NCI-H2196 (cell line): ENCODE results near the gene ENTPD1.
"Not testable (repeated sequence)": the region's sequence is repeated elsewhere in the genome, so short reads cannot be mapped to it uniquely, and the experiment has no call there.

Experiments
- DNase-seq: peaks from one replicate; lab custom pipeline; 2025; ENCODE audit not compliant: unreplicated experiment; lab: John Stamatoyannopoulos, UW

ENTPD1 gene

GRCh38 chr10:95793401-95794045 is 37.6 kb downstream of the ENTPD1 start:
- no peak for DNase-seq

DNA sequence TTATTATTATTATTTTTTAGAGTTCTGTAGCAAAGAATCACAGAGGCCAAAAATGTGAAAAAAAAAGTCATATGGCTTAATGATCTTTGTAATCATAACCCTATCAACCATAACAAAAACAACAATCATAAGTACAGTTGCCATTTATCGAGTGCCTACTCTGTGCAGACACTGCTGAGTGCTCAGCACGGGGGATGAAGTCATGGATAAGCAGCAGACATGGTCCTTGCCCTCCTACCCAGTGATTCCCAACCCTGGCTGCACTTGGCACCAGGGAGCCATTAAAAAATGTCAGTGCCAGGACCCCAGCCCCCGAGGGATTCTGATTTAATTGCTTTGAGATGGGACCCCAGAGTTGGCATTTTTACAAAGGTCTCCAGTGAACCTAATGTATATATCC is 38.2 kb downstream of the ENTPD1 start:
- no peak for DNase-seq

DNA sequence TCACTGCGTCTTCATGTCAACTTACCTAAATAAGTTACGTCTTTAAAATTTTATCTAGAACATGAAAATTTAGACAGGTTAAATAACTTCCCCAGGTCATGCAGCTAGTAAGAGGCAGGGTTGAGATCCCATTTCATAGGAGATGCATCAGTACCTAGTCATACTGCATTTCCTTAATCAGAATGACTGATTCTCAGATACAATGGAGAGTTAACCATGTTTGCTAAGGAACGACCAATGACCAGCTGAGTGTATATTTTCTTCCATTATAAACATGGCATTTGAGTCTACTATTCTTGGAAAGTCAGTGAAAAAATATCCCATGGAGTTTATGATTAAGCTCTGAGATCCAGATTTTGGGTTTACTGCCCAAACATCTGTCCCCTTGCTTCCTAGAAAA is 39.6 kb downstream of the ENTPD1 start:
- no peak for DNase-seq

DNA sequence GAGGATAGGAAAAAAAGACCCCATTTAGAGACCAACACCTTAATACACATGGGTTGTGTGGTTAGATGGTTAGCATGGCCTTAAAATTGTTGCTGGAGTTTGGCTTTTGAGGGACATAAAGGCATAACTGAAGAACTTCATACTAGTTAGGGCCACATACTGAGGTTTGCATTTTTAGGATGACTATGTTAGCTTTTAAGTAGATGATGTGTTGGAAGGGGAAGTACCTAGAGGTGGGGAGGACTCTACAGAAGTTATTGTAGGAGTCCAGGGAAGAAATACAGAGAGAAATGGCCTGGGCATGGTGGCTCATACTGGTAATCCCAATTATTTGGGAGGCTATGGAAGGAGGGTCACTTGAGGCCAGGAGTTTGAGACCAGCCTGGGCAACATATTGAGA is 40.5 kb downstream of the ENTPD1 start:
- no peak for DNase-seq

GRCh38 chr10:95798096-95798855 is 42.3 kb downstream of the ENTPD1 start:
- DNase-seq = no peak

GRCh38 chr10:95800286-95800685 is 44.3 kb downstream of the ENTPD1 start:
- DNase-seq = not testable (repeated sequence)

DNA sequence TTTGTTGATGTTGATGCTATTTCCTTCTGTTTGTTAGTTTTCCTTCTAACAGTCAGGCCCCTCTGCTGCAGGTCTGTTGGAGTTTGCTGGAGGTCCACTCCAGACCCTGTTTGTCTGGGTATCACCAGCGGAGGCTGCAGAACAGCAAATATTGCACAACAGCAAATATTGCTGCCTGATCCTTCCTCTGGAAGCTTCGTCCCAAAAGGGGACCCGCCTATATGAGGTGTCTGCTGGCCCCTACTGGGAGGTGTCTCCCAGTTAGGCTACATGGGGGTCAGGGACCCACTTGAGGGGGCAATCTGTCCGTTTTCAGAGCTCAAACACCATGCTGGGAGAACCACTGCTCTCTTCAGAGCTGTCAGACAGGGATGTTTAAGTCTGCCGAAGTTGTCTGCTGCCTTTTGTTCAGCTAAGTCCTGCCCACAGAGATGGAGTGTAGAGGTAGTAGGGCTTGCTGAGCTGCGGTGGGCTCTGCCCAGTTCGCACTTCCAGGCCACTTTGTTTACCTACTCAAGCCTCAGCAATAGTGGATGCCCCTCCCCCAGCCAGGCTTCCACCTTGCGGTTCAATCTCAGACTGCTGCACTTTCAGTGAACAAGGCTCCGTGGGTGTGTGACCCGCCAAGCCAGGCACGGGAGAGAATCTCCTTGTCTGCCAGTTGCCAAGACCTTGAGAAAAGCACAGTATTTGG is 50.9 kb downstream of the ENTPD1 start:
- DNase-seq = not testable (repeated sequence)

- DNase-seq = not testable (repeated sequence)
Observed at GRCh38 chr10:95808705-95809308, 52.8 kb downstream of the ENTPD1 start.

- DNase-seq = no peak
Observed at GRCh38 chr10:95809370-95810197, 53.6 kb downstream of the ENTPD1 start.

DNA sequence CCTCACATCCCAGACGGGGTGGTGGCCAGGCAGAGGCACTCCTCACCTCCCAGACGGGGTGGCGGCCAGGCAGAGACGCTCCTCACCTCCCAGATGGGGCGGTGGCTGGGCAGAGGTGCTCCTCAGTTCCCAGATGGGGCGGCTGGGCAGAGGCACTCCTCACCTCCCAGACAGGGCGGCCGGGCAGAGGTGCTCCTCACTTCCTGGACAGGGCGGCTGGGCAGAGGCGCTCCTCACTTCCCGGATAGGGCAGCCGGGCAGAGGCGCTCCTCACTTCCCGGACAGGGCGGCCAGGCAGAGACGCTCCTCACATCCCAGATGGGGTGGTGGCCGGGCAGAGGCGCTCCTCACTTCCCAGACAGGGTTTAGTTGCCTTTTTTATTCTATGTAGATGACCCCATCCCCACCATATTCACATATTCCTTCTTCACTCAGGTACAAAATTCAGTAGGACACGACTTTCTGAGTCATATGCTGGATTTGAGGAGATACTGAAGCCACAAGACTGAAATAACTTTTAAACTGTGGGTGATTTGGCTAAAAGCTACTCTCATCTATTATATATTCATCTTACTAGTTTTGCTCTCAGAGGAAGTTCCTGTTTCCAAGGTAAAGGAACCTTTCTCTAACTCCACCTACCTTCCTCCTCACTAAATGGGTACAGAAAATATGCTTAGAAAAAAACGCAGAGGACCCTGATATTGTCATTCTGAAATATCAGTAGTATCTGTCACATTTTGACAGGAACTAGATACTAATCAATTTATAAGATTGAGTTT is 54.4 kb downstream of the ENTPD1 start:
- DNase-seq = no peak

- no peak for DNase-seq
Observed at GRCh38 chr10:95813054-95813685, 57.2 kb downstream of the ENTPD1 start.

DNA sequence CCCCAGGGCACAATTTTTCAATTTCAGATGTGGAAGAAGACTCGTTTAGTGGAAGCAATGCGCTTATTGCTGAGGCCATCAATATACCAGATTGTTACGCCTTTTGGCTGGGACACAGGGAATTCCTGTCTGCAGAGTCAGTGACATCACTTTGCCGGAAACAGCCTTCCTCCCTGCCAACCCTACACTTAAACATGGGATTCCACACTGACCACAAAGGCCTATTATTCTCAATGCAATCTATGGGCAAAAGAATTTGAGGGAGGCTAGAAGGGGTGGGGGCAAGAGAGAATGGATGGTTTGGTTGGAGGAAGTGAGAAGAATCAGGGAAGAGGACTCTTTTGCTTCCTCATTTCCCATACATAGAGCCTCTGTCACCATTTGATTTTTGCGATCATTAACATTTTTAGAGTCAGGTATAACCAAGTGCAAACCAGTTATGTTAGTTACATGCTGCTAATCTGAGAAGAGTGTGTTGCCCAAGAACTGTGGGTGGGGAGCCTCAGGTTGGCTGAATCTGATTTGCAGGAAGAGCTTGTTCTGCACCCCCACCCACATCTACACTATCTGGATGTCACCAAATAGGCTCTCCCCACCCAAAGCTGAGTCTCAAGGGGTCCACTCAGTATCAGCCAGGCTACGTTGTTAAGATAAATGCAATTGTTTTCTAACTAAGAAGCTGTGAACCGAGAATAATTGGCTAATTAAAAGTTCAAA is 58.2 kb downstream of the ENTPD1 start:
- DNase-seq = no peak

DNA sequence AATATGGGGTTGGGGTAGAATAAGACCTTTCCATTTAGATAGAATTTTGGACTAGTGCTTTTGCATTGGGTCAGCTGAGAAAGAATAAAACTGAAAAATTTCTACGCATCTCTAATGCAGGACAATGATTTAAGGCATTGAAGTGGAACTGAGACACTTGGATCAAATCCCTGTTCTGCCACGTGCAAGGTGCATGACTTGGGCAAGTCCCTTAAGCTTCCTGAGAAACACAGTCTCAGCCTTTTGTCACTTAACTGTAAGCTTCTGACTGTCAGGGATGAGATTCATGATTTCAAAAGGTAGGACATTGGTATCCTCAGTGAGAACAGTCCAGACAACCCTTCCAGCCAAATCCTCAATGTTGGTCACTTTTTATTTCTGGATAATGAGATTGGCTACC is 59.2 kb downstream of the ENTPD1 start:
- DNase-seq = no peak

GRCh38 chr10:95815701-95816240 is 59.8 kb downstream of the ENTPD1 start:
- DNase-seq = no peak

DNA sequence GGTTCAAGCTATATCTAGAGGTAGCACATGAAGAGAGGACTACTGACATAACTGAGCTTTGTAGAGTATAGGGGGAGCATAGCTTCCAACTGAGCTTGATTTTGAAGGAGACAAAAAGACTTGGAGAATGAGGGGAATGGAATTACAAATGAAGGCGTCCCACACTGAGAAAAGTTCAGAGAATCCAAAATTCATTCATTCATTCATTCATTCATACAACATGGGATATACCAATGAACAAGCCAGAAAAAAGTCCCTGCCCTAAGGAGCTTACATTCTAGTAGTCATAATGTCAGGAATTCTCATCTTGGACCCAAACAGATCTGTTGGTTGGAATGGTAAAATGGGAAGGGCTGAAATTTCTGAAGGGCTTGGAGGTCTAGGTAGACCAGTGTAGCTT is 62.0 kb downstream of the ENTPD1 start:
- DNase-seq = no peak

DNA sequence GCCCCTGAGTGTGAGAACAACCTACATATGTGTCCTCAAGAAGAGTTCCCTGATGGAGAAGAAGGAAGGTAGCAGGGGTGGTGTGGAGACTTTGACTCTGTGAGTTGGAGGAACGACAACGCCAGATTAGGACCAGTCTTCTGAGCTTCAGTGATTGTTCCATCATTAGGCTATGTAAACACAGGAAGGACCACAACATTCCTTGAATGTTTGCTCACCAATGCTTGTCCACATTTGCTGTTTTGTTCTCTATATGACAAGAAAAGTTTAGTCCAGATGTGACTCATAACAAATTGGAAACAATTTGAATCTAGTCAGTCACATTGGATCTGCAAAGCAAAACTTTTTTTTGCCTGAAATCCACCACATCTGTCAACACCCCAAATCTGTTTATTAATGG is 62.7 kb downstream of the ENTPD1 start:
- no peak for DNase-seq

DNA sequence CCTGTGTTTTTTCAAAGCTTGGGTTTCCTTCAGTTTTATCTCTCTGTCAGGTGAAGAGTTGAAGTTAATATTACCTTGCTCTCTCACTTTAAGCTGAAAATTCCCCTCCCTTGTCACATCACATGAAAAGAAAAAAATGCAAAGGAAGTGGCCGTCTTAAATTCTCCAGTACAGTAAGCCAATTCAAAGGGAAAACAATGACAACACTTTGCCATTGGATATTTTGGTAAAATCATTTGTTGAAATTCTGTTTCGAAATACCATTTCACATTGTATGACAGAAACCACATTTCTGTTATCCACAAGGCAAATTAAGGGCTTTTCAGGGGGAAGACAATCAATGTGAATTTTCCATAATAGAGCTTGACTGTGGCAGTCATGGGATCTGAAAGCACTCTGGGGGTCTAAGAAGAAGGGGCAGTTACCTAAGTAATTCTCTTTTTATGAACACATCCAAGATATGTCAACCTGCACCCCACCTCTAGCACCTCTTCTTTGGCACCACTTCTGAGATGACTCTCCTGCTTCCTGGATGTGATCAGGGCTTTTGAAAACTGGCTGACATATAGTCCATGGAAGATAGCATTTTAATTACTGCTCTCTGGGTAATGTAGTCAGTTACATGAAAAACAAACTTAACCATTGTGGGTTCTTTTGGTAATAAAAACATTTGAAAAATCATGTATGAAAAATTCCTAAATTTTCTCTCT is 63.8 kb downstream of the ENTPD1 start:
- DNase-seq = no peak

- no peak for DNase-seq
Observed at GRCh38 chr10:95820363-95820762, 64.4 kb downstream of the ENTPD1 start.
